Transverse colon (tissue), 4 donors: ENCODE data around the gene TNFRSF11A.

Experiments used
- POLR2AphosphoS5 ChIP-seq, 3 donors: sonication (generic); formaldehyde crosslinking; IDR thresholded peaks; one replicate each; pipeline ENCODE4 v1.6.1; 2016; ENCODE audit warnings: antibody characterized with exemption in 3 of 3
- TF ChIP-seq, protein P1 (sequence below), 5 experiments: fragments of 200-600 bp in 3 of 5; fragments of 450-650 bp in 2 of 5; sonication (generic) in 3 of 5; IDR thresholded peaks; 1 replicate in 2 of 5; 2 replicates in 3 of 5; pipeline ENCODE4 v1.5.1; 2016 to 2017; ENCODE audit warnings: antibody characterized with exemption in 5 of 5, inconsistent platforms in 3 of 5, mild to moderate bottlenecking in 2 of 5, moderate library complexity in 1 of 5

- TF ChIP-seq, protein P1, sequence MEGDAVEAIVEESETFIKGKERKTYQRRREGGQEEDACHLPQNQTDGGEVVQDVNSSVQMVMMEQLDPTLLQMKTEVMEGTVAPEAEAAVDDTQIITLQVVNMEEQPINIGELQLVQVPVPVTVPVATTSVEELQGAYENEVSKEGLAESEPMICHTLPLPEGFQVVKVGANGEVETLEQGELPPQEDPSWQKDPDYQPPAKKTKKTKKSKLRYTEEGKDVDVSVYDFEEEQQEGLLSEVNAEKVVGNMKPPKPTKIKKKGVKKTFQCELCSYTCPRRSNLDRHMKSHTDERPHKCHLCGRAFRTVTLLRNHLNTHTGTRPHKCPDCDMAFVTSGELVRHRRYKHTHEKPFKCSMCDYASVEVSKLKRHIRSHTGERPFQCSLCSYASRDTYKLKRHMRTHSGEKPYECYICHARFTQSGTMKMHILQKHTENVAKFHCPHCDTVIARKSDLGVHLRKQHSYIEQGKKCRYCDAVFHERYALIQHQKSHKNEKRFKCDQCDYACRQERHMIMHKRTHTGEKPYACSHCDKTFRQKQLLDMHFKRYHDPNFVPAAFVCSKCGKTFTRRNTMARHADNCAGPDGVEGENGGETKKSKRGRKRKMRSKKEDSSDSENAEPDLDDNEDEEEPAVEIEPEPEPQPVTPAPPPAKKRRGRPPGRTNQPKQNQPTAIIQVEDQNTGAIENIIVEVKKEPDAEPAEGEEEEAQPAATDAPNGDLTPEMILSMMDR (IDR thresholded peaks at IDR 0.05), result no peak
- TF ChIP-seq POLR2AphosphoS5 (IDR thresholded peaks at IDR 0.05), result peak in 1 of 3 donors; percentile 9
Measured at GRCh38 chr18:62394006-62394763, 69.1 kb downstream of the TNFRSF11A start.
